GM19099 (cell line): ENCODE data around the gene GTSE1.

ENCODE experiments used
- POLR2A ChIP-seq: IDR thresholded peaks from 3 replicates; pipeline ENCODE4 v1.6.1; 2011; ENCODE audit warnings: low read depth; ENCODE audit not compliant: insufficient read length; ENCODE audit errors: extremely low read depth

The GTSE1 gene

DNA sequence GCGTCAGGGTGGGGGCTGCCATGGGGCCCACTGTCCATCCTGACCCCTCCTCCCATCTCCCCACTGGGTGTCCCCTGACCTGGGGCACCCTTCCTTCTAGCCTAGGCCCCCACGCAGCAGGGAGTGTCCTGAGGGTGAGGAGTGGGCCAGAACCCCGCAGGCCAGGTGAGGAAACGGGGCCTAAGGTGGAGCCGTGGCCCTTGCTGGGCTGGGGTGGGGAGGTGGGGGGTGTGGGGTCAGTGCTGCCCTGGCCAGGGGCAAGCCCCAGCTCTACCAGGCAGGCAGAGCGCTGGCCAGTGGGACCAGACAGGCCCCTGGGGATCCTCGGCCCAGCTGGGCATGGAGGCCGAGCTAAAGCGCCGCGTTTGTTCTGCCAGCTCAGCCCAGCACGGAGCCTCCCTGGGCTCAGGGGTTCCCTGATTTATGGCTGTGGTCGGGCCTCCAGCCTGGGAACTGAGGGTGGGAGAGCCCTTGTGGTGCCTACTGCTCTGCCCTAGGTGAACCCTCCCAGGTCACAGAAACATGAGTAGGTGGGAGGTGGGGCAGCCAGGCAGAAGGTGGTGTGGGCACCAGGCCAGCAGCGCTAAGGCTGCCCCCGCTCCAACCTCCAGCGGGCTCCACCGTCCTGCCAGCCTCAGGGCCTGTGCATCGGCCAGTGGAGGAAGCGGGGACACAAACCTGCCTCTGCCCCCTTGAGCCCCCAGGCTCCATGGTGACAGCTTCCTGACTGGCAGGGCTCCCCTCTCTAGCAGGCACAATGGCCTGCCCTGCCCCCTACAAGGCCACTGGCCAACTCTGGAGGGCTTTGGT is 61.2 kb downstream of the GTSE1 start:
- no peak for TF ChIP-seq POLR2A

DNA sequence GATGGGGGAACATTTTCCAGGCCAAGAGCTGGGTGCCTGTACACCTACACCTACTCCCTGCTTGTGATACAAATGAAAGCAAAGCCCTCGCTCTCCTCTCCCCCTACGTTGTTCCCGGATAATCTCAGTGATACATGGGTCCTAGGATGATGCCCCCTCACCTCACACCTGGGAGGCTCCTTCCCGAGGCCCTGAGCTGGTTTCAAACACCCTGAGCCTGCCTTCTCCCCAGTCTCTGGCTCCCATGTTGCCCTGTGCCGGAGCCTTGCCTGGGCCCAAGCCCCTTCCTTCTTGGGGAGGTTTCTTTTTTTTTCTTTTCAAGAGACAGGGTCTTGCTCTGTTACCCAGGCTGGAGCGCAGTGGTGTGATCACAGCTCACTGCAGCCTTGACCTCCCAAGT is 62.1 kb downstream of the GTSE1 start:
- TF ChIP-seq POLR2A: no peak

GRCh38 chr22:46359362-46359761 is 62.7 kb downstream of the GTSE1 start:
- no peak for TF ChIP-seq POLR2A

- TF ChIP-seq POLR2A: no peak
Measured at GRCh38 chr22:46360097-46360496, 63.4 kb downstream of the GTSE1 start.

GRCh38 chr22:46360891-46361290 is 64.2 kb downstream of the GTSE1 start:
- TF ChIP-seq POLR2A: no peak

DNA sequence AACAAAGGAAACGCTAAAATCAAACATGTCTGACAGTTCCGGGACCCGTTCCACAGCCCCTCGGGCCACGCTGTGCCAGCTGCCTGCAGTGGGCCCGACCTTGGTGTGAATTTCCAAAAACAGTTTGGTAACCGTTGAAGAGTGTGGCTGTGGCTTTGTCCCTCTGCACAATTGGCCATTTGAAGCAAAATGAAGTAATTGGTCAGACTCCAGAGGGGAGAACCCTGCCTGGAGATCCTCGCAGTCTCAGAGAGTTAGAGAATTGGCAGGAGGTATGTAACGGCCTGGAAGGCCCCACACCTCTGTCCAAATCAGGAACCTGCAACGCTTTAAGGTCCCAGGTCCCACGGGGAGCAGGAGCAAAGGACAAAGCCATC is 65.1 kb downstream of the GTSE1 start:
- no peak for TF ChIP-seq POLR2A

DNA sequence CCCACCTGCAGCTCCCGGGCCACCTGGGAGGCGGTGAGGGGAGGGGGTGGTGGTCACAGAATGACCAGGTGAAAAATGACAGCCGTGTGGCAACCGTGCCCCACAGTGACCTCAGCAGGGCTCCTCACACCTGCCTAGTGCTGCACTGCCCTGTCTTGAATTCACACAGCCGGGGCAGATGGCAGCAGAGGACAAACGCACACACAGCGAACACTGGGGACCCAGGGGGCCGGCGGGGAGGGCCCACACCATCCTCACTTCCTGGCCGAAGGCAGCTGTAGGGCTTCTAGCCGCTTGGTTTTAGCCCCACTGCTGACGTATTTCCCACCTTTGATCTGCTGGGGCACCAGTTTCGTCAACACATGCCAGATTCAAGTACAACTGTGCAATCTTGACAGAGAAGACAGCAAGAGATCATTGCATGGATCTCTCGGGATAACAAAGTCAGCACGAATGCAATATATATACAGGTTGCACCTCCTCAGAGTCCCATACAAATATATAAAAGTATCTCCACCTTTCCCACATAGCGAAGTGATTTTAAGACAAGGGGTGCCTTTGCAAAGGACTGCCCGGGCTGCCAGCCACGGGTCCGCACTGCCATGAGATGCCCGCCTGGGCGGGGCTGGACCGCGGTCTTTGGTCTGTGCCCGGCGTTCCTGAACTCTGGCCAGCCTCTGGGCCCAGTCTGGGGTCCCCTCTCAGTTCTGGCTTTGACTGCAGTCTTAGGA is 65.7 kb downstream of the GTSE1 start:
- TF ChIP-seq POLR2A: no peak

- no peak for TF ChIP-seq POLR2A
Measured at GRCh38 chr22:46362934-46363515, 66.4 kb downstream of the GTSE1 start.

DNA sequence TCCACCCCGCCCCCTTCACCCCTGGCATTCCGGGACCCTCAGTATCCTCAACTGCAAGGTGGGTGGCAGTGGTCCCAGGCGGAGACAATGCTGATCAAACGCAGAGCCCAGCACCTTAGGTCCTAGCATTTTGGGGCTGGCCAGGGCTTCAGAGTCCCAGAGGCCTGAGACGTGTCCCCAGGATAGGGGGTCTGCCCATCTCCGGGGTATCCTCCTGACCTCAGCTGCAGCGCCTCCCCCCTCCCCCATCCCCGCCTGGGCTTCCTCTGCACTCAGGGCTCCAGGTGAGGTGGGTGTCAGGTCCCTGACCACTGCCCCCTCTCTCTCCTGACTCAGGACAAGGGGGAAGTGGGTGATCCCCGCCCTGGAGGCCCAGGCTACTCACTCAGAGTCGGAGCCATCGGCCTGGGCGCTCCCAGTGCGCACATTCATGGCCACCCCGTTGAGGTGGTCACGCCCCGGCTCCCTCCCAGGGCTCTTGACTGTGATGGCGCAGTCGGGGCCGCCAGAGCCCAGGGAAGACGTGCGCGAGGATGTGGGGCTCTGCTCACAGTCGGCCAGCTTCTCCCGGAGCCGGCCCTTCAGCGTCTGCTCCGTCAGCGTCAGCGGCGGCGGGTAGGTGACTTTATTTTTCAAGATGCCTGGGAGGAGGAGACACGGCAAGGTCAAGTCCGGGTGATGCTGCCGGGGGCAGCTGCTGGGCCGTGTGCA is 67.1 kb downstream of the GTSE1 start:
- no peak for TF ChIP-seq POLR2A

DNA sequence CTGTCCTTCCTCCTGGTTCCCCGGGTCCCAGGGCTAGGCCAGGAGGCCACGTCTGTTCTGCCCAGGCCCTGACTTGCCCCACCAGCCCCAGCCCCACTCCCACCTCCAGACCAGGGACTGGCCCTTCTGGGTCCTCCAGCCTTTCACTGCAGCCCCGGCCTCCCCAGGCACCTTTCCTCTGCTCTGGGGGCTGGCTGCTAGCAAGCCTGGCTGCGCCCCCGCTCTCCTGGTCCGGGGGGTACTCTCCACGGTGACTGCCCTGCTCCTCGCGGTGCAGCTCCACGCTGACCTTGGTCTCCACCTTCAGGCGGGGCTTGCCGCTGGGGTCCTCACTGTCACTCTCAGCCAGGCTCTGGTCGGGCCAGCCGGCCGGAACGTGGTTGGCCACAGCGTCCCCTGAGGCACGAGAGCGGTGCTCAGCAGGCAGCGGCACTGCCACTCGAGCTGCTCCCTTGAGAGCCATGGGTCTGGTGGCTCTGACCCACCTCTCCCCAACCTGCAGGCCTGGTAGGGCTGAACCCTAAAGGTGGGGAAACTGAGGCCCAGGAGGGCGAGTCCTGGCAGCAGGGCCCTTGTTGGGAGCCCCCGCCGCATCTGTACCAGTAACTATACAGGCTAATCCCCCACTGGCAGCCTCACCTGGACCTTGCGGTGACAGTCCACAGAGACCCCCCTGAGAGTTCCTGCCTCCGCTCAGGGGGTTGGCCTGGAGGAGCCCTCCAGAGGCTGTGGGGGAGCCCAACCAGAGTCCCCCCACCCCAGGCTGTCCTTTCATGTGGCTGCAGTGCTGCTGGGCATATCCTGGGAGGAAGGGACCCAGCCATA is 67.9 kb downstream of the GTSE1 start:
- TF ChIP-seq POLR2A: no peak

GRCh38 chr22:46365166-46365624 is 68.5 kb downstream of the GTSE1 start:
- TF ChIP-seq POLR2A: no peak

GRCh38 chr22:46366327-46366731 is 69.7 kb downstream of the GTSE1 start:
- no peak for TF ChIP-seq POLR2A

DNA sequence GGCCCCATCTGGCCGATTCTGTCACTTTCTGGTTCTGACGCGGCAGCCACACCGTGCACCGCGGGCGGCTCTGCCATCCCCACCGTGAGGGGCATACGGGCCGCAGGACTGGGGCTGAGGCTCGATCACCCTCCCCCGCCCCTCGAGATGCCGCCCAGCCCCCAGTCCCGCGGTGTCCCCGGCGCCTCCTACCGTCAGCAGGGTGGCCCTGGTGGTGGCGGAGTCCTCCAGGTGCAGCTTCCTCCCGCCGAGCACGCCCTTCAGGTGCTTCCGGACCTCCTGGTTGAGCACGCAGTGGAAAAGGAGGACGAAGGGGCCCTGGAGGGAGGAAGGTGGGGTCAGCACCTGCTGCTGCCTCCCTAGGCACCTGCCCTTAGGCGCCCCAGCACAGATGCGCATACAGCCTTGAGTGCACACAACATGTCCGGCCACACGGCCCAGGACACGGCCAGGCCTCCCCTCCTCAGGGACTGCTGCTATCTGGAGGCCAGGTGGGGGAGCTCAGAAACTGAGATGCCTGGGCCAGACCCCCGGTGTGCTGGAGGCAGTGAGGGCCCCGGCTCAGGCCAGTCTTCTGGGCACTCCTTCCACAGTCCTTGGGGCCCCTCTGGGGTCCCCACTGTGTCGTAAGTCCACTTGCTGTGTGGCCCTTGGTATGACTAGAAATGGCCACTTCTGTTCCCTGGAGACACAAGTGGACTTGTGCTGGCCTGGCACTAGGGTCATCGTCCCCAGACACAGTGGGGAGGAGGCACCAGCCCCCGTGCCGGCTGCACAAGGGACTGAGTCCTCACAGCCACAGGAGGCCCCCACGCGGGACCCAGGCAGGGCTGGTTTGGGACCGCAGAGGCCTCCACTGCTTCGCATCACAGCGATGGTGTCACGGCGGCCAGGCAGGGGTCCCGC is 70.4 kb downstream of the GTSE1 start:
- no peak for TF ChIP-seq POLR2A

DNA sequence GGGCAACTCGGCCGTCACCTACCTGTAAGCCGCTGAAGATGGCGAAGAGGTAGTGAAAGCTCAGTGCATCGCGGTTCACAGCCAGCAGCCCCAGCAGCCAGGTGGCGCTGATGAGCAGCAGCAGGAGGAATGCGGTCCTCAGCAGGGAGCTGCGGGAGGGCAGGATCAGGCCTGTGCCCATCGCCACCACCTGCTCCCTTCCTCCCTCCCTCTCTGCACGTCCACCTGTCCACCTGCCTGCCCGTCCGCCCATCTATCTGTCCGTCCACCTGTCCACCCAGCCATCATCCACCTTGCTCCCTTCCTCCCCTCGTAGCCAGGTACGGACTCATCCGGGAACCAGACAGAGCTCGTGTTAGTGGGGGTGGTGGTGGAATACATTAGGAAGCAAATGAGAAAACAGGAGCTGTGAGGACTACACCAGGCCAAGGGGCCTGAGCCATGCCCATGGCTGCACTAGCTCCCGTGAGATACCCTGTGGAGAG is 71.1 kb downstream of the GTSE1 start:
- TF ChIP-seq POLR2A: no peak

DNA sequence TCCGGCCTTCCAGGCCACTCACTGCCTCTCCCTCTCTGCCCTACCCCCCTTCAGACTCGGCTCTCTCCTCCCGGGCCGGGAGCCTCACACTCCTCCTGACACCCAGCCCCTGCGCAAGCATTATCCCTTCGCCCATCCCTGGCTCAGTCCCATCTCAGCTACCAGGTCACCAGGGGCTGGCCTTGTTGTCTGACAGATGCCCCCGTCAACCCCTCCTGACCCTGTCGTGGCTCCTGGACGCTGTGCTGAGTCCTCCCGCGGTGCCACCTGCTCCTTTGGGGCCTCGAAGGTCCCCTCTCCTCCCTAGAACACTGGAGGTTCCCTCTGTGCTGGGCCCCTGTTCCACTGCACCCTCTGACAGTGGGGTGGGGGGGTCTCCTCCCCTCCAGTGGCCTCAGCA is 71.8 kb downstream of the GTSE1 start:
- no peak for TF ChIP-seq POLR2A
